Astrocyte of the cerebellum (primary cell): ENCODE measurements around the gene ITGB2.

Experiments used
- DNase-seq: peaks from one replicate; pipeline ENCODE4 v3.0.0-alpha.2; 2011; ENCODE audit warnings: low read depth
- H3K4me3 ChIP-seq: 2 replicates; pipeline ENCODE4 v1.5.1; 2011; ENCODE audit warnings: mild to moderate bottlenecking, low read depth, low read length, moderate library complexity
- CTCF ChIP-seq: IDR thresholded peaks from 2 replicates; pipeline ENCODE4 v1.5.1; 2012; ENCODE audit warnings: low read length, low read depth, moderate library complexity, mild to moderate bottlenecking; ENCODE audit errors: missing control alignments
- in situ Hi-C: cut with HindIII; loops from 2 replicates; pipeline ENCODE4 v1.10.0; 2017; ENCODE audit warnings: low sequenced_read_pairs

The ITGB2 gene

DNA sequence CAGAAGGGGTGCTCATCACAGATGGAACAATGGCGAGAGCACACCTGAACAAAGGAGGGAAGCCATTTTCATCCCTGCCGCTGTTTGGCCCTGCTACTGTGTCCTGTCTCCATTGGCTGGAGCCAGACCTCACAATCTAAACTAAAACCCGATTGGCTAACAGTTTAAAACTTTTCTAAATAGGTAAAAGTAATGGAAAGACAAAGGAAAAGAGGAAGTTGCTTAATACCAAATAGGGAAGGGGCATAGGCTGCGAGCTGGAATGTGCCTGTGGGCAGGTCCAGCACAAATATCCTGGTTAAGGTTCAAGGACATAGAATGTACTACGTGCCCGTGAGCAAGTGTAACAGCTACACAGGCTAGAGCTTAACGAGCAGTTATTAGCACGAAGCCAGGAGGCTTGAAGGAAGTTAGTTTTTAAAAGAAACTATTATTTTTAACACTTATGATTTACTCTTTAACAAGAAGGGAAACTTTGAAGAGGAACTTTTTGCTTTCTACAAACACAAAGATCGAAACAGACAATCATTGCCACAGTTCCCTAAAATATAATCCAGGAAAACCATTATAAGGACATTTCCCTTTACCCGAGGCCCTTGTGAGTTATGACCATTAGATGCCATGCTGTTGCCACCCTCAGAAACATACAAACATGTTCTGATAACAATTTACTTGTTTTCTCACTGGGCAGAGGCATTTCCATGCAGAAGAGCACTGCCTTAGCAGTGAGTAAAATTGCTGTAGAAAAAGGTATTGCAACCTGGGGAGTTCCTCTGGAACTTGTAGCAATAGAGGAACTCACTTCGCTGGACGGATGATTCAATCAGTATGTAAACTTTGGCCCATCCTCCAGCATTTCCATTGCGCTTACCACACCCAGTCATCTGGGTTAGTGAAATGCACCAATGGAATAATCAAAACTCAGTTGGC is 42.4 kb downstream of the ITGB2 start:
- no peak overlapping the region for H3K4me3 ChIP-seq
- no peak for TF ChIP-seq CTCF
- in situ Hi-C loops = loop anchor here (5.0 to 10.0 kb wide), 2 partner anchors 74 to 249 kb away; partner anchors contain the start of gene UBE2G2
- no peak for DNase-seq

DNA sequence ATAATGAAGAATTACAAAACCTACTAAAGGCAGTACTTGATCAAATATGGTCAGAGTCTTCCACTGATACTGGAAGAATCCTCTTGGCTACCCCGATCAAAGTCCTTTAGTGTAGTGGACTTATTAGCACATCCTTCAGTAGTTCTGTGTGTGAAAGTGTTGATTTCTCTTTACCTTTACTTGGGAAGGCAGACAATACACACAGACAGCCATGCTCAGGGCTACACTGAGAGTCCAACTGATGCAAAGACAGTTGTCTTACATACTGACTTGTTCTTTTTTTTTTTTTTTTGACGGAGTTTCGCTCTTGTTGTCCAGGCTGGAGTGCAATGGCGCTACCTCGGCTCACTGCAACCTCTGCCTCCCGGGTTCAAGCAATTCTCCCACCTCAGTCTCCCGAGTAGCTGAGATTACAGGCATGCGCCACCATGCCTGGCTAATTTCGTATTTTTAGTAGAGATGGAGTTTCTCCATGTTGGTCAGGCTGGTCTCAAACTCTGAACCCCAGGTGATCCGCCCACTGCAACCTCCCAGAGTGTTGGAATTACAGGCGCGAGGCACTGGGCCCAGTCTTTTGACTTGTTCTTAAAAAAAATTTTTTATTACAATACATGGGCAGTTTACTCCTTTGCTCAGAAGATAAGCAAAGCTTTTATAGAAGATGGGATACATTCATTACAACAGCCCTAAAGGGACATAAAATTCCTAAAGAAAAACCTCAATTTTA is 43.7 kb downstream of the ITGB2 start:
- no peak for DNase-seq
- no peak for TF ChIP-seq CTCF
- H3K4me3 ChIP-seq = no peak overlapping the region
- in situ Hi-C loops = loop anchor here (5.0 to 10.0 kb wide), 2 partner anchors 72 to 250 kb away; partner anchors contain the start of gene UBE2G2

- DNase-seq = no peak
- TF ChIP-seq CTCF = no peak
- H3K4me3 ChIP-seq = peak overlapping the region; percentile 89
- in situ Hi-C loops = loop anchor here (5.0 to 10.0 kb wide), 2 partner anchors 71 to 252 kb away; partner anchors contain the start of gene UBE2G2
Measured at GRCh38 chr21:44875316-44875700, 45.4 kb downstream of the ITGB2 start.

DNA sequence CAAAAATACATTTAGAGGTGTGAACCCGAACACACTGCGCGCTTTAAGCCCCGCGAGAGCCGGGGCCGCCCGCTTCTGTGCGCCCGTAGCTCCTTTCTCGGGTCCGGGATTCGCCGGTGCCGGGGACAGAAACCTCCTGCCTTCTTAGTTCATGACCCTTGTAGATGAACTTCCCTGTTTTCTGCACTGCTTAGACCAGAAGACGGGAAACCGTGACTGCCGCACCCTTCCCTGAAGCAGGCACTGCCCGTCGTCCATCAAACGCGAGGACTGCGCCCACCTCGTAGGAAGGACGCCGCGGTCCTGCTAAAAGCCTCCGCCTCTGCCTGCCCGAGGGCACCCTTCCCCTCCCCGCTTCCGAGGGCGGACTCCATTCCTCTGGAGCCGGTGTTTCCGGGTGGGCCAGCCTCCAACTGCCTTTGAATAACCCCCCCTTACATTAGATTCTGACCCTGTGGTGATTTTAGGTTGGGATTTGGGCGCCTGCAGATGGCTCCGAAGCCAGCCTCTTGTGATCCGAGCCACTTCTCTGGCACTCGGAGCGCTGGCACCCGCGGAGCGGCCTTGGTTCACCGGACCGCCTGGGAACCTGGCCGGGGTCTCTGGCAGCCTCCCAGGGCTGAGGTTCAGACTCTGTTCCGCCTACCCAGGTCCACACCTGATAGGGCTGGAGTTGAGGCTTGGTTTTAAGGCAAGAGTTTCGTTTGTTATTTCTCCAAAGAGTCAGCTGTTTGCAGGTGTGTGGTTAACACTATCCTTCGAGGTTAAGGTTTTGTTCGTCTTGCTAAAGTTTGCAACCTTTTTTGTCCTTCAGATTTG is 46.0 kb downstream of the ITGB2 start:
- H3K4me3 ChIP-seq = peak overlapping the region; percentile 89
- TF ChIP-seq CTCF = no peak
- DNase-seq = no peak
- in situ Hi-C loops = loop anchor here (5.0 to 10.0 kb wide), 2 partner anchors 70 to 253 kb away; partner anchors contain the start of gene UBE2G2

DNA sequence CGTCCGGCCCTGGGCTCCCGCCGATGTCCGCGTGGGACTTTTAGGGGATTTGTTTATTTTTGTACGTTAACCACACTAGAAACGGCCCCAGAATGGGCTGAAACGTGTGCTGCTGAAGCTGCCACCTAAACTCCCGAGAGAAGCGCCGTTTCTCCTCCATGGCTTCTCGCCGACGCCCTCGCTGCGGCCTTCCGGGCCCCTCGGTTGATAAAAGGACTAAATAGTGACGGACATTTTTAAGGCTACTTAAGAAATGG is 46.5 kb downstream of the ITGB2 start:
- in situ Hi-C loops = loop anchor here (10.0 kb wide), 1 partner anchor 69 kb away; the partner anchor contains the start of gene UBE2G2
- H3K4me3 ChIP-seq = peak overlapping the region; percentile 89
- DNase-seq = no peak
- no peak for TF ChIP-seq CTCF
